Lung (tissue), 12 donors: ENCODE data around the gene OGFRL1. TPM values are rescaled to one million over a fixed set of nuclear protein-coding genes. Genes with fewer than 3 reads are reported as not detected.

Experiments used
- ATAC-seq: fragments of 200-7000 bp; cut with Tn5 transposase; one replicate; pipeline ENCODE4 v1.9.1; 2020; ENCODE audit warnings: moderate number of reproducible peaks; ENCODE audit not compliant: insufficient read depth, low FRiP score
- DNase-seq, 3 donors: peaks; one replicate each; pipeline ENCODE4 v3.0.0-alpha.2; 2013 to 2017
- H3K27ac ChIP-seq, 2 donors: one replicate each; pipeline ENCODE4 v1.5.1; 2013; ENCODE audit warnings: mild to moderate bottlenecking in 2 of 2, moderate library complexity in 2 of 2, control low read depth in 1 of 2, inconsistent platforms in 1 of 2, low read depth in 1 of 2, low read length in 1 of 2
- H3K27me3 ChIP-seq, 3 donors: one replicate each; pipeline ENCODE4 v1.5.1; 2013; ENCODE audit warnings: low read length in 2 of 3; ENCODE audit not compliant: control insufficient read depth in 3 of 3, insufficient read depth in 3 of 3
- H3K36me3 ChIP-seq, 4 donors: one replicate each; pipeline ENCODE4 v1.5.1; 2013; ENCODE audit warnings: low read length in 4 of 4, mild to moderate bottlenecking in 1 of 4, moderate library complexity in 1 of 4; ENCODE audit not compliant: control insufficient read depth in 4 of 4, insufficient read depth in 4 of 4
- H3K4me1 ChIP-seq, 5 donors: one replicate each; pipeline ENCODE4 v1.5.1; 2013; ENCODE audit warnings: low read length in 5 of 5, mild to moderate bottlenecking in 2 of 5, moderate library complexity in 1 of 5; ENCODE audit not compliant: control insufficient read depth in 5 of 5, insufficient read depth in 5 of 5
- H3K4me3 ChIP-seq: one replicate; pipeline ENCODE4 v1.5.1; 2013; ENCODE audit warnings: mild to moderate bottlenecking, control low read depth, moderate library complexity
- H3K9ac ChIP-seq, 2 donors: one replicate each; pipeline ENCODE4 v1.5.1; 2013; ENCODE audit warnings: low read length in 2 of 2, control low read depth in 1 of 2; ENCODE audit not compliant: insufficient read depth in 1 of 2
- H3K9me3 ChIP-seq, 4 donors: one replicate each; pipeline ENCODE4 v1.5.1; 2013; ENCODE audit warnings: low read length in 3 of 4, mild to moderate bottlenecking in 1 of 4, moderate library complexity in 1 of 4; ENCODE audit not compliant: control insufficient read depth in 4 of 4, insufficient read depth in 3 of 4
- CTCF ChIP-seq: IDR thresholded peaks from 2 replicates; pipeline ENCODE4 v1.5.1; 2012; ENCODE audit warnings: mild to moderate bottlenecking; ENCODE audit errors: control extremely low read depth, extremely low read depth
- WGBS, 2 donors: extraction: QIAGEN DNeasy Blood & Tissue Kit; methylation state at CpG; one replicate each; pipeline ENCODE4 v1.1.7; 2013; 5-methylcytosine and 5-hydroxymethylcytosine counted together
- polyA plus RNA-seq, 2 donors: library from polyadenylated mRNA; stranded (reverse); fragments of 200-250 nt; gene quantifications; one replicate each; pipeline ENCODE4 v1.2.1, GENCODE V29; 2013
- total RNA-seq, 2 donors: library from RNA; depleted of rRNA in 1 of 2; stranded (reverse); fragments of >200 nt in 1 of 2; gene quantifications; one replicate each; pipeline ENCODE4 v1.2.1, GENCODE V29; 2014 to 2021
- donor health status: control.
- donor health status: control.
- donor health status: Bipolar disorder and iron deficiency.
- donor health status: healthy.
- donor health status: DM: yes; HTN: yes; CAD: no.

Gene OGFRL1
- total and polyA plus RNA-seq, 4 donors, result 6.7 to 24.0 (median 14.6) TPM

- TF ChIP-seq CTCF, result no peak
- Histone ChIP-seq H3K27ac (peak overlapping the region in 1 of 2 donors; percentile 60), H3K27me3 (no peaks in the 10 kb centered on the region), H3K4me1 (peaks cover 0 to 7% (median 0%) of the 10 kb centered on the region in 5 donors), H3K9ac (no peak overlapping the region), H3K4me3 (no peak overlapping the region), H3K9me3 (peaks cover 0 to 5% (median 0%) of the 10 kb centered on the region in 4 donors), H3K36me3 (no peaks in the 10 kb centered on the region)
- WGBS, 2 donors, result 6 to 12% methylated on average over 3 of the region's 3 CpGs
- ATAC-seq (peak; percentile 70), DNase-seq (peak in 2 of 3 donors; percentile 40 to 68)
These were observed 38.5 kb upstream of the OGFRL1 start for GRCh38 chr6:71250099-71250602.

GRCh38 chr6:71252410-71252809 is 36.2 kb upstream of the OGFRL1 start:
- H3K9me3 ChIP-seq, result no peaks in the 10 kb centered on the region
- H3K4me3 ChIP-seq, result no peak overlapping the region
- no peak overlapping the region for H3K27ac ChIP-seq
- no peaks in the 10 kb centered on the region for H3K36me3 ChIP-seq
- DNase-seq (no peak), ATAC-seq (no peak)
- TF ChIP-seq CTCF, result no peak
- no peak overlapping the region for H3K9ac ChIP-seq
- H3K27me3 ChIP-seq, result no peaks in the 10 kb centered on the region
- peaks cover 0 to 7% (median 0%) of the 10 kb centered on the region in 5 donors for H3K4me1 ChIP-seq

GRCh38 chr6:71252960-71253359 is 35.7 kb upstream of the OGFRL1 start:
- no peaks in the 10 kb centered on the region for H3K36me3 ChIP-seq
- peaks cover 0 to 1% (median 0%) of the 10 kb centered on the region in 4 donors for H3K9me3 ChIP-seq
- H3K27ac ChIP-seq, result no peak overlapping the region
- TF ChIP-seq CTCF, result no peak
- H3K27me3 ChIP-seq, result no peaks in the 10 kb centered on the region
- no peak for DNase-seq
- 40 to 46% methylated on average over 5 of the region's 5 CpGs for WGBS, 2 donors
- ATAC-seq, result no peak
- H3K4me3 ChIP-seq, result no peak overlapping the region
- peaks cover 0 to 7% (median 0%) of the 10 kb centered on the region in 5 donors for H3K4me1 ChIP-seq
- H3K9ac ChIP-seq, result no peak overlapping the region

GRCh38 chr6:71254323-71254722 is 34.3 kb upstream of the OGFRL1 start:
- 59 to 68% methylated on average over 3 of the region's 3 CpGs for WGBS, 2 donors
- no peak overlapping the region for H3K4me3 ChIP-seq
- no peaks in the 10 kb centered on the region for H3K36me3 ChIP-seq
- peaks cover 0 to 2% (median 0%) of the 10 kb centered on the region in 4 donors for H3K9me3 ChIP-seq
- H3K4me1 ChIP-seq, result peaks cover 0 to 4% (median 0%) of the 10 kb centered on the region in 5 donors
- ATAC-seq (no peak), DNase-seq (peak in 2 of 3 donors; percentile 14 to 33)
- no peak overlapping the region for H3K27ac ChIP-seq
- H3K27me3 ChIP-seq, result no peaks in the 10 kb centered on the region
- H3K9ac ChIP-seq, result no peak overlapping the region
- no peak for TF ChIP-seq CTCF
